Islet precursor cell (in vitro differentiated cells): Measurements from ENCODE around the gene IRAK1.

Source experiments
- DNase-seq: peaks from one replicate; pipeline ENCODE4 v3.0.0-alpha.2; 2018

The IRAK1 gene

GRCh38 chrX:154019633-154020528, at the start of gene IRAK1:
IRAK1 (minus strand) TSS chrX:154019902; CDS start chrX:154019812, 90 bp downstream.
- no peak for DNase-seq

GRCh38 chrX:154068560-154068959, 48.9 kb upstream of the IRAK1 start:
- no peak for DNase-seq

- DNase-seq: peak; percentile 68
Observed at GRCh38 chrX:154064637-154065435, 45.1 kb upstream of the IRAK1 start.

GRCh38 chrX:154063234-154063633, 43.5 kb upstream of the IRAK1 start:
- DNase-seq: no peak

DNA sequence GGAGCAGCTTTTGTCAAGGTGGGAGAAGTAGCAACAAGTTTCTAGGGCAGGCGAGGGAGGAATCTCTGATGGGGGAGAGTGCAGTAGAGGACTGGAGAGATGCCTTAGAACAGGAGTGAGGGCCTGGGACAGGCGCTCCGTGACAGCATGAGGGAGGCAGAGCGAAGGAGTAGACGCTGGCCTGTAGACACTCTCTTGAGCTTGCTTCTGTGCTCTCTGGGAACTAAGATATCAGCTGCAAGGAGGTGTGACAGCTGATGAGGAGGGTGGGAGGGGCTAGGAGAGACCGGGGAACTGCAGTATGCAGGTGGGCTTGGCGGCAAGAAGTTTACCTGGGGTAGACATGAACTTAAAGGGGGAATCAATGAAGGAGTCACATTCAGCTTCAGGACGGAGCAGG, 42.1 kb upstream of the IRAK1 start:
- DNase-seq: no peak

GRCh38 chrX:154059729-154060245, 40.1 kb upstream of the IRAK1 start:
- no peak for DNase-seq

- no peak for DNase-seq
Observed at GRCh38 chrX:154059231-154059630, 39.5 kb upstream of the IRAK1 start.

DNA sequence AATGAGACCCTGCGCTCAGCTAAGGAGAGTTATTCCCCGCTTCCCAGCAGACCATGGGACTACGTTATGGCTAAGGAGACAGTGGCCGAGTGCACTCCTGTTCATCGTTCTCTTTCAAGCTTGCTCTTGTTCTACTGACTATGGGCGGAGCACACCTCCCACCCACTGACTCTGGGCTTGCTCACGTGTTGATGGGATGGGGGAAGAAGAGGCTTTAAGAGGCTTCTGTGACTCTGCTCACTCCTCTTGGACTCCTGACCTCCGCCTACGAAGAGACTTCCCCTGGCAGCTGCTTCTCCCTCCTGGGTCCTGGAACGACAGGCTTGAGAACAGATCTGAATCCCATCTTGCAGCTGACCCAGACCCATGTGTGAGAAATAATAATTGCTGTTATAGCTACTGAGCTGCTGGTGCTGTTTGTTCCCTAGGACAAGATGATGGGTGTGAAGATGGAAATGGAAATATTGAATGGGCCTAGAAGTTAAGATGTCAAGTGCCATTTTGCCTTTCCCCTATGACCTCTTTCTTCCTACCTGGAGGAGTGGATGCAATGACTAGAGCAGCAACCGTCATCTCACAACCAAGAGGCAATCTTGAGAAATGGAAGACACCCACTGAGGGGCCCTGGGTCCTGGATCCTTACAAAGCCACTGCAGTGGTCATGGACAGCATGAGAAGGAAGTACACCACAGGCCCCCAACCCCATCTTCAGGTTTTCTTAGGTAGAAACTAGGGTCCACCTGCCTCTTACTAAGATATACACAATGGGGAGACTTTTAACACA, 38.7 kb upstream of the IRAK1 start:
- DNase-seq: no peak

DNA sequence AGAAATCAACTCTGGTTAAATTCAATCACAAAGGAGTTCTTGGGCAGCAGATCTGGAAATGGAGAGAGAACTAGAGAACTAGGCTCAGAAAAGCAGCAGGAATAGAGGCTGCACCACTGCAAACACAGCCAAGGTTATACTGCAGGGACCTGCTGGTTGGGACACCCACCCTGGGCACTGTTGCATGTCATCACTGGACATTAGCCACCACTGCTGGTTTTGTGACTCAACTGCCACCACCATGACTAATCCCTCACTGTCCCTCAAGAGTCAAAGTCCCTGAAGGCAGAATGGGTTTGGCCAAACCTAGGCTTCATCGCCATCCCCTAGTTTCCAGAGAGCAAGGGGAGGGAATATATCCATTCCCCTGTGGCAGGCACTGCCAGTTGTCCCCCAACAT, 38.1 kb upstream of the IRAK1 start:
- no peak for DNase-seq

- DNase-seq: no peak
Observed at GRCh38 chrX:154056770-154057241, 37.1 kb upstream of the IRAK1 start.

DNA sequence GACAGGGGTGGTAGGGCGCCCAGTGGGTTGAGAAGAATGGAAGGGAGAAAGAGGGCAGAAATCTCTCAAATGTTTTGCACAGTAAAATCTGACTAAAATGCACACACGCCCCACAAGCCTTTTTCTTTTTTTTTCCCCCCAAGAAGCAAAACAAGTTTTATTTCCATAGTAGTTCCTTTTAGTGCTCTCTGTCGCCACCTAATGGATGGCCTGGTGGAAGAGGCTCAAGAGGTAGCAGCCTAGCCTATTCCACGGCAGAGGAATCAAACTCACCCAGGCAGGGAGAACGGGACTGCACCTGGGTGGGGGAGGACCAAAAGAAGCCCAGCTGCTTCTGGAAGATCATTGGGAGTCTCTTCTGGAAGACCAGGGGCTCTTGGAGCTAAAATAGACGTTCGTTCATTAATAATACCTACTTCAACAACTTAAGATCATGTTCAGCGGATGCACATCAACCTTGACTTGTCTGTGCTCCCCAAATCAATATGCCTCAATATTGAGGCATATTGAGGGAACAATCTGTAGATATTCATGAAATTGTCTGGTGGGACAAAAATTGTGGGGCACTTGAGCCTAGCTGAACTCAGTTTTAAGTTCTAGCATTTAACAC, 31.6 kb upstream of the IRAK1 start:
- peak; percentile 71 for DNase-seq

- no peak for DNase-seq
Observed at GRCh38 chrX:154050113-154050495, 30.4 kb upstream of the IRAK1 start.

GRCh38 chrX:154049209-154050112, 29.8 kb upstream of the IRAK1 start:
- no peak for DNase-seq

DNA sequence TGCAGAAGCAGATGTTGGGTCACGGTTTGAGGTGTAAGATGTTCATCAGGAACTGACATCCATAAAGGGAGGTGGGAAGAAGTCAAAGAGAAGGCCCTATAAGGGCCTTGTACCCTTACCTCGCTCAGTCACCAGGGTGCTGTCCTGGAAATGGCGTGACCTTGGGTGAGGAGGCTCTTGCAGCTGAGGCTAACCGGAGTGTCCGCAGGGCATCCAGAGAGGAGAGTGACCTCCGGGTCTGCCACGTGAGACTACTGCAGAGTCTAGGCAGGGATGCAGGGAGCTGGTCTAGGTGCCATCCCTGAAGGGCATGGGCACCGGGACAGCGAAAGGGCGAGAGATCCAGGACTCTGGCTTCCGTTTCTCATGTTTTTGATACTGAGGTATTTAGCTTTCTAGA, 28.7 kb upstream of the IRAK1 start:
- no peak for DNase-seq

DNA sequence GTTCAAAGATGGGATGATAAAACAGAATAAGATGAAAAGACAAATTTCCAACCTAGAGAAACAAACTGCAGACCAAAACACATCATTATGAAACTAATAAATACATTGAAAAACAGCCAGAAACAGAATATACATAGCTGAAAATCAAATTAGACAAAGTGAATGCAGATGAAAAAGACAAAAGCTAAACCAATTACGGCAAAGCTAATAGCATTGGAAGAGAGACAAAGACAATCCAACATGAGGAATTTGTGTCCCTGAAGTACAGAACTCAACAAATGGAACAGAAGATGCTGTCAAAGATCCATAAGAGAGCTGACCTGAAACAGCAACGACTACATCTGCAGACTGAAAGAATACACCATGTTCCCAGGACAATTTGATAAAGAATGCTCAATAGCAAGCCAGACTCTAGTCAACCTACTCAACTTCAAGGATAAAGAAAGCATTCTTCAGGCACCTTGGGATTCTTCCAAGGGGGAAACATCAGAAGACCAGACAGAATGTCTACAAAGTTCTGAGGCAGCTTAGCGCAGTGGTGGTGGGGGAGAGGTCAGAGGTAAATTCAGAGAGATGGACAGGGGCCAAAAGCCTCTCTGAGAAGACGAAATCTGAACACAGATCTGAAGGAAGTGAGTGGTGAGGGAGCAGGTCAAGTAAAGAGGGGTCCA, 27.4 kb upstream of the IRAK1 start:
- DNase-seq: no peak

- no peak for DNase-seq
Observed at GRCh38 chrX:154046031-154046781, 26.5 kb upstream of the IRAK1 start.

GRCh38 chrX:154044091-154044490, 24.4 kb upstream of the IRAK1 start:
- DNase-seq: no peak

- DNase-seq: no peak
Observed at GRCh38 chrX:154043003-154043763, 23.5 kb upstream of the IRAK1 start.

GRCh38 chrX:154040863-154041262, 21.2 kb upstream of the IRAK1 start:
- no peak for DNase-seq
